ENCODE results near the gene CELA2B.

GRCh38 chr1:15507278-15507677, 31.4 kb downstream of the CELA2B start:
- TF ChIP-seq CTCF (IDR thresholded peaks at IDR 0.05): no peak
- no peak for TF ChIP-seq POLR2A (IDR thresholded peaks at IDR 0.05)

Measured in breast epithelium (tissue), 3 donors.